KBM-7 (cell line): ENCODE measurements around the gene WTIP.
"Not testable (repeated sequence)": the region's sequence is repeated elsewhere in the genome, so short reads cannot be mapped to it uniquely, and the experiment has no call there.

Experiments
- DNase-seq: peaks from one replicate; pipeline ENCODE4 v3.0.0-alpha.2; 2015
- in situ Hi-C: fragments of 300-500 bp; cut with MboI; formaldehyde crosslinking; loops from 2 replicates; pipeline ENCODE4 v1.14.3; 2020; ENCODE audit warnings: low sequenced_read_pairs, low pct_unique_long_range_greater_than_20kb, mixed read lengths

The WTIP gene

GRCh38 chr19:34475026-34475974 is 6.3 kb upstream of the WTIP start:
- in situ Hi-C loops, result no loop called here
- no peak for DNase-seq

DNA sequence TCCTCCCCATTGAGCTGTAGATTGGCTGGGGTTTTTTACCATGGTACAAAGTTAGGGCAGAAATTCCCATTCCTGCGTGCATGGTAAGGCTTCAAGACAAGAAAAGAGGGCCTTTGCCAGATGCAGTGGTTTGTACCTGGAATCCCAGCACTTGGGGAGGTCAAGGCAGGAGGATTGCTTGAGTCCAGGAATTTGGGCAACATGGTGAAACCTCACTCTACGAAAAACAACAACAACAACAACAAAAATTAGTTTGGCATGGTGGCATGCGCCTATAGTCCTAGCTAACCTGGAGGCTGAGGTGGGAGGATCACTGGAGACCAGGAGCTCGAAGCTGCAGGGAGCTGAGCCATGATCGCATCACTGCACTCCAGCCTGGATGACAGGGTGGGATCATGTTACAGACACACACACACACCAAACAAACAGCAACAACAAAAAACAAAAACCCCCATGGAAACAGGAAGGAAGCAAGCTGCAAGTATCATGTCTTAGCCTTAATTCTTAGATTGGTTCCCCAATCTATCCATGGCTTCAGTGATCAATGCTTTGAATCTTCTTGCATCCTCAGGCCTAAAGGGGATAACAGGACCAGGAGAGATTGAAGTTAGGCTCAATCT is 5.5 kb upstream of the WTIP start:
- in situ Hi-C loops, result no loop called here
- no peak for DNase-seq

GRCh38 chr19:34478496-34478895 is 3.1 kb upstream of the WTIP start:
- in situ Hi-C loops, DNase-seq: not testable (repeated sequence)

DNA sequence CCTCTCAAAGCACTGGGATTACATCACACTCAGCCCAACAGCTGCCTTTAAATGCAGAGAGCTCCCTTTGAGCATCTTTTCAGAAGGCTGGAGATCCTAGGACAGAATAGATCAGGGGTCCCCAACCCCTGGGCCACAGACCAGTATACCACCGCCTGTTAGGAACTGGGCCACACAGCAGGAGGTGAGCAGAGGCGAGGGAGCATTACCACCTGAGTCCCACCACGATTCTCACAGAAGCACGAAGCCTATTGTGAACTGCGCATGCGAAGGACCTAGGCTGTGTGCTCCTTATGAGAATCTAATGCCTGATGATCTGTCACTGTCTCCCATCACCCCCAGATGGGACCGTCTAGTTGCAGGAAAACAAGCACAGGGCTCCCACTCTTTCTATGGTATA is 2.2 kb upstream of the WTIP start:
- no peak for DNase-seq
- in situ Hi-C loops, result no loop called here

- in situ Hi-C loops, result no loop called here
- DNase-seq, result no peak
Observed at GRCh38 chr19:34480491-34480890, 1.1 kb upstream of the WTIP start.

- DNase-seq, result no peak
- in situ Hi-C loops, result no loop called here
Observed at GRCh38 chr19:34481861-34482379, 362 bp downstream of the WTIP start.

DNA sequence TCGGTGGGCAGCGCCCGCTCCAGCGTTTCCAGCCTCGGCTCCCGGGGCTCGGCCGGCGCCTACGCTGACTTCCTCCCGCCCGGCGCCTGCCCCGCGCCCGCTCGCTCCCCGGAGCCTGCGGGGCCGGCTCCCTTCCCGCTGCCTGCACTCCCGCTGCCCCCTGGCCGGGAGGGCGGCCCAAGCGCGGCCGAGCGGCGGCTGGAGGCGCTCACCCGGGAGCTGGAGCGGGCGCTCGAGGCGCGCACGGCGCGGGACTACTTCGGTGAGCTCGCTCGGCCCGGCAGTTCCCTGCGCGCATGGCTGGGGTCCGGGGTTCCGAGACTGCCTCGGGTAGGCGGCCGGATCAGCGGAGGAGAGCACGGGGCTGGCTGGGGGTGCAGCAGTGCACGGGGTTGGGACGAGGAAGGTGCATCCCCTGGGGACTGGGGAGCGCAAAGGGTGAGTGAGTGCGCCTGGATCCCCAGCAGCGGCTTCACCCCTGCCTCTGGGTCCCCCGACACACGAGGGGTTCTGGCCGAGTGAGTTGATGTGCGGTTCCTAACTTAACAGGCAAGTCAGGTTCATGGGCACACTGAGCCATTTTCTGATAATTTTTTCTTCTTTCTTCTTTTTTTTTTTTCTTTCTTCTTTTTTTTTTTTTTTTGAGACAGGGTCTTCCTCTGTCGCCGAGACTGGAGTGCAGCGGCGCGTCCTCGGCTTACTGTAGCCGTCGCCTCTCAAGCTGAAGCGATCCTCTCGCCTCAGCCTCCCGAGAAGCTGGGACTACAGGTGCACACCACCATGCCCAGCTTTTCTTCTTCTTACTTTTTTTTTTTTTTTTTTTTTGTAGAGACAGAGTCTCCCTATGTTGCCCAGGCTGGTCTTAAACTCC is 1.1 kb downstream of the WTIP start:
- DNase-seq, result no peak
- in situ Hi-C loops, result no loop called here

GRCh38 chr19:34484328-34484727 is 2.8 kb downstream of the WTIP start:
- no peak for DNase-seq
- in situ Hi-C loops, result no loop called here

GRCh38 chr19:34485831-34486230 is 4.3 kb downstream of the WTIP start:
- in situ Hi-C loops, result no loop called here
- no peak for DNase-seq

GRCh38 chr19:34487651-34488051 is 6.1 kb downstream of the WTIP start:
- DNase-seq, result no peak

GRCh38 chr19:34489175-34489574 is 7.6 kb downstream of the WTIP start:
- DNase-seq, result no peak
- in situ Hi-C loops, result no loop called here

More at GRCh38 chr19:34487651-34488051, 6.1 kb downstream of the WTIP start:
- in situ Hi-C loops, result no loop called here

- DNase-seq, result no peak
- in situ Hi-C loops, result no loop called here
Observed at GRCh38 chr19:34490141-34490766, 8.7 kb downstream of the WTIP start.

DNA sequence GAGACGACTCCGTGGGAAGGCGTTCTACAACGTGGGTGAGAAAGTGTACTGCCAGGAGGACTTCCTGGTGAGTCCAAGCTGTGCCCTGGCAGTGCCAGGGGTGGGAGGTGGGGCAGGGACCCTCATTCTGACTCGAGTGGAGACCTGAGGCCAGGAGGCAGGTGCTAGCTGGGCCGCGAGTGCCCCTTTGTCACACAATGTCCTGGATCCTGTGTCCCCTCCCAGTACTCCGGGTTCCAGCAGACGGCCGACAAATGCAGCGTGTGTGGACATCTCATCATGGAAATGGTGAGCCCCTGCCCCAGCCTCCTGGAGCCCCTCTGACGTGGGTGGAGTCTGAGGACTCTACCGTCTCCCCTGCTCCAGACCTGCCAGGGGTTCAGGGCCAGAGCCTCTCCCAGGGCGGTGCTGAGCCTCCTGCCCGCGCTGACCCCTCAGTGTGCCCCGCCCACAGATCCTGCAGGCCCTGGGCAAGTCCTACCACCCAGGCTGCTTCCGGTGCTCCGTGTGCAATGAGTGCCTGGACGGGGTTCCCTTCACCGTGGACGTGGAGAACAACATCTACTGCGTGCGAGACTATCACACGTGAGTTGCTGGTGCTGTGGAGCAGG is 11.6 kb downstream of the WTIP start:
- in situ Hi-C loops, result no loop called here

DNA sequence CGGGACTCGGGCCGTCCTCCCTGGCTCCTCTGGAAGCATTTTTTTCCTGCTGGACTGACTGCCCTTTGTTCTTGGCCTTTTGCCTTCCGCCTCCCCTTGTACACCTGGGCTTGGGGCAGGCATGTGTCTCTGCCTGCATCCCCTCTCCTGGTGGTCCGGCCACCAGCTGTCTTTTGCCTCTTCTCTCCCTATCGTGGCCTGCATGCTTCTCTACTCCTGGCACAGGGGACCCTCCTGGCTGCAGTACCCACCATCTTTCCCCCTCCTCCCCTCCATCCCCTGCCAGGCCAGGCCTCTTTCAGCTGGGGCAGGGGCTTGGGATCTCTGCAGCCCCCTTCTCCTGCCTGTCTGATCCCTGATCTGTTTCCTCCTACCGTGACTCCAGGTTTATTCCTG is 12.1 kb downstream of the WTIP start:
- no peak for DNase-seq
- in situ Hi-C loops, result no loop called here

More for the DNA sequence above, 11.6 kb downstream of the WTIP start:
- DNase-seq, result no peak

- in situ Hi-C loops, result no loop called here
- no peak for DNase-seq
Observed at GRCh38 chr19:34494601-34495000, 13.0 kb downstream of the WTIP start.

DNA sequence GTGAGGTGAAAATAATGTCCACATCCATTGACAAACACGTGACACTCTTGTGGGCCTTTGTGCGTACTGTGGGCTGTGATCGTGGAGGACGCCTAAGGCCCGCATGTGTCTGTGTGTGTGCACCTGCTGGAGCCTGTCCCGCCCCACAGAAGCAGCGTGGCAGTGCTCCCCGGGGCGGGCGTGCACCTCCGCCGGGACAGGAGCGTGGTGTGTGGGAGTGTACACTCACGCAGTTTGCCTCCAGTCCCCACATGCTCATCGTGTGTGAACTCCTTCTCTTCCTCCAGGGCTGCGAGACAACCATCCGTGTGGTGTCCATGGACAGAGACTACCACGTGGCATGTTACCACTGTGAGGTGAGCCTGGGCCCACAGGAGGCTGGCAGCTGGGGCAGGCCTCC is 13.9 kb downstream of the WTIP start:
- in situ Hi-C loops, result no loop called here
- no peak for DNase-seq

GRCh38 chr19:34497112-34497805 is 15.7 kb downstream of the WTIP start:
- in situ Hi-C loops, result no loop called here
- DNase-seq, result no peak
